H1 (cell line): ENCODE results near the gene SMIM31. TPM values are rescaled to one million over a fixed set of nuclear protein-coding genes. Genes with fewer than 3 reads are reported as not detected.

Experiments
- GABPA ChIP-seq: IDR thresholded peaks from 2 replicates; pipeline ENCODE4 v1.6.1; 2011; ENCODE audit warnings: mild to moderate bottlenecking, low read length, moderate library complexity, borderline replicate concordance; ENCODE audit not compliant: insufficient read depth
- SP2 ChIP-seq: IDR thresholded peaks from 2 replicates; pipeline ENCODE4 v1.6.1; 2012; ENCODE audit warnings: mild to moderate bottlenecking, low read length, inconsistent platforms
- SRF ChIP-seq: IDR thresholded peaks from 2 replicates; pipeline ENCODE4 v1.6.1; 2011; ENCODE audit warnings: mild to moderate bottlenecking, low read depth, low read length, moderate library complexity
- polyA plus RNA-seq, 7 experiments: library from polyadenylated mRNA; depleted of rRNA in 3 of 7; stranded (reverse) in 5 of 7; unstranded in 2 of 7; fragments of >200 nt in 5 of 7; fragments of 200-250 nt in 2 of 7; gene quantifications; 1 replicate in 5 of 7; 2 replicates in 1 of 7; 4 replicates in 1 of 7; pipeline versions ENCODE4 v1.2.1 to v1.2.3, GENCODE V29; 2011 to 2013; ENCODE audit warnings: missing spikeins in 2 of 7, mixed read lengths in 2 of 7
- total RNA-seq: library from RNA; stranded (reverse); fragmentation: NEBNext Ultra II Directional; extraction: Animal tissue kit (Norgen Biotek cat#: 25700); gene quantifications from 2 replicates; pipeline ENCODE4 v1.2.1, GENCODE V29; 2021

SMIM31 gene
- total and polyA plus RNA-seq, 2 of the 8 experiments (the other 6 are each of a cell fraction or from before 2014, with no cell fraction given) = not detected

DNA sequence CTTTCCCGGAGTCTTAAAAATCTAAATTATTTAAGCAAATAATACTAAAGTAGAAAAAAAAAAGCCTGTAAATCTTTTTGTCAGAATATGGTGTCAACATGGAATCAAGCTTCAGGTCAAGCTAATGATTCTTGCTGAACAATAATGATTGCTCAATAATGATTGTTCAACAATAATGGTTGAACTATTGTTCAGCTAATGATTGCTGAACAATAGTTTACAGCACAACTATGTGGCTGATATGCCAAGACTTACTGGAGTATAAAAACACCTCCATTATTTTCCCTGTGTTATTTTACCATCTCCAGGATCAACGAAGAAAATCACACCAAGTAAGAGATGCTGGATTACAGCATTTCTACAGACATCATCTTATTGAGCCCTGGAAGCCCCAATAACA, 35.1 kb upstream of the SMIM31 start (continued):
- TF ChIP-seq SRF (no peak), GABPA (no peak), SP2 (no peak)
